HG03095 (cell line): ENCODE data around the gene CACNB2.
"Not testable (repeated sequence)": the region's sequence is repeated elsewhere in the genome, so short reads cannot be mapped to it uniquely, and the experiment has no call there.

Experiments used
- ATAC-seq: cut with Tn5 transposase; IDR thresholded peaks from one replicate; pipeline ENCODE4 v1.9.1; 2021; ENCODE audit warnings: moderate library complexity; ENCODE audit not compliant: unreplicated experiment

The CACNB2 gene

GRCh38 chr10:18554479-18554878, 414.3 kb downstream of the CACNB2 start:
- ATAC-seq: no peak

GRCh38 chr10:18556522-18557147, 416.4 kb downstream of the CACNB2 start:
- no peak for ATAC-seq

GRCh38 chr10:18557960-18558359, 417.7 kb downstream of the CACNB2 start:
- ATAC-seq: no peak

GRCh38 chr10:18561861-18562551, 421.8 kb downstream of the CACNB2 start:
- ATAC-seq: no peak

- no peak for ATAC-seq
These were observed 422.9 kb downstream of the CACNB2 start for GRCh38 chr10:18563003-18563726.

- ATAC-seq: no peak
These were observed 424.8 kb downstream of the CACNB2 start for GRCh38 chr10:18565006-18565405.

GRCh38 chr10:18566177-18566576, 426.0 kb downstream of the CACNB2 start:
- ATAC-seq: no peak

- no peak for ATAC-seq
These were observed 427.2 kb downstream of the CACNB2 start for GRCh38 chr10:18567343-18567856.

GRCh38 chr10:18570386-18570785, 430.2 kb downstream of the CACNB2 start:
- not testable (repeated sequence) for ATAC-seq

- ATAC-seq: no peak
These were observed 430.9 kb downstream of the CACNB2 start for GRCh38 chr10:18571076-18571475.

- ATAC-seq: no peak
These were observed 431.6 kb downstream of the CACNB2 start for GRCh38 chr10:18571780-18572179.

- no peak for ATAC-seq
These were observed 432.8 kb downstream of the CACNB2 start for GRCh38 chr10:18572959-18573561.

GRCh38 chr10:18576586-18576985, 436.4 kb downstream of the CACNB2 start:
- no peak for ATAC-seq

- no peak for ATAC-seq
These were observed 437.8 kb downstream of the CACNB2 start for GRCh38 chr10:18577823-18578685.

- no peak for ATAC-seq
These were observed 442.6 kb downstream of the CACNB2 start for GRCh38 chr10:18582803-18583202.

- ATAC-seq: no peak
These were observed 443.5 kb downstream of the CACNB2 start for GRCh38 chr10:18583575-18584270.

GRCh38 chr10:18586637-18587036, 446.4 kb downstream of the CACNB2 start:
- not testable (repeated sequence) for ATAC-seq

- not testable (repeated sequence) for ATAC-seq
These were observed 450.9 kb downstream of the CACNB2 start for GRCh38 chr10:18591141-18591540.
